Putamen (tissue), 1 donor: ENCODE results near the gene RUVBL1.
"Not testable (repeated sequence)": the region's sequence is repeated elsewhere in the genome, so short reads cannot be mapped to it uniquely, and the experiment has no call there.

Experiments
- DNase-seq: peaks from one replicate; pipeline ENCODE4 v3.0.0-alpha.2; 2016; ENCODE audit warnings: low spot score

RUVBL1 gene

DNA sequence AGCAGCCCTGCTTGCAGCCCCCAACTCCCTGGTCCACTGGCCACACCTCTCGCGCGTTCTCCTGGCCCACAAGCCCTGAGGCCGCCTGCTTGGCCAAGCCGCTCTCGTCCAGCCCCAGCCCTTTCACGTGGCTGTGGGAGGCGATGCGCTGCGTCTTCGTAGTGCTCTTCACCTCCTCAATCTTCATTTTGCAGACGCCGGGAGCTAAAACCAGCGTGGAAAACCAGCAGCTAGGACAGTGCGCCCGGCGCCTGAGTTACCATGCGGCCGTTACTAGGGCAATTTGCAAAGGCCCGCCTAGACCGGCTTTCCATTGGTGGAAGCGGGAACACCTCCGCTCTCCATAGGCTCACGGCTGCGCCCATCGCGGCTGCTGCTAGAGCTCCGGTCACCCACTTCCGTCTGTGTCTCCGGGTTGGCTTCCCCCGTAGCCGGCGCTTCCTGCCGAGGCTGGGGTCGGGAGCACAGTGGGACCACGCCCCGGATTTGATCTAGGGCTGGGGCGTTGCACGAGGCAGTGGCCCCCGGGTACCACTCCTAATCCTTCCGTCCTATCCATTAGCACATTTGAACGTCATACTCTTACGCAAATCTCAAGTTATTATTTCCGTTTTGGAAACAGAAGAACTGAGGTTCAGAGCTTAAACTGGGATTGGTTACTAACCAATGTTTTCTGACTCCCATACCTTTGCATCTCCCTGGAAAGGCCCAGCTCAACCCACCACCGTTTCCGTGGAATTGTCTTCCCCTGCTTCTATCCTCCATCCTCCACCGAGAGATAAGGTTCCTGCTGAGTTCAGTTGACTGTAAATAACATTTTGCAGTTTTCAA lies at the start of gene RUVBL1:
Gene RUVBL1, minus strand, starts transcription at position 275 of the 831 bp plus-strand sequence. Its CDS starts 88 bp downstream, at position 187.
- peak; percentile 97 for DNase-seq

DNA sequence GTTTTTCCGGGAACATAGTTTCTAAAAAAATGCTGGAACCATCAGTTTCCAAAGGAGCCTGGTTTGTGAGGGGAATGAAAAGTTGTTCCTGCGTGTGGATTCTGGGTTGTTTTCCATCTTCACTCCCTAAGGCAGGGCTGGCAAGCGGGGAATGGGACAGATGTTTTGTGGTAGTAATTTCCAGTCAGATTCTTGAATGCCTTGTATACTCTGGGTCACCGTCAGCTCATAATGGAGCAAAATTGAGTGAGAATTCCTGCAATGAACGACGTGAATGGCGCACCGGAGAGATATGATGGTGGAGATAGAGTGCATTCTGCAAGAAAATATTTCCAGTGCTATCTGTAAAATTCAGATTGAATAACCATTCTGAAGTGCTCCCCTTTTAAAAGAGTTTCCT lies 49.6 kb upstream of the RUVBL1 start:
- DNase-seq: no peak

DNA sequence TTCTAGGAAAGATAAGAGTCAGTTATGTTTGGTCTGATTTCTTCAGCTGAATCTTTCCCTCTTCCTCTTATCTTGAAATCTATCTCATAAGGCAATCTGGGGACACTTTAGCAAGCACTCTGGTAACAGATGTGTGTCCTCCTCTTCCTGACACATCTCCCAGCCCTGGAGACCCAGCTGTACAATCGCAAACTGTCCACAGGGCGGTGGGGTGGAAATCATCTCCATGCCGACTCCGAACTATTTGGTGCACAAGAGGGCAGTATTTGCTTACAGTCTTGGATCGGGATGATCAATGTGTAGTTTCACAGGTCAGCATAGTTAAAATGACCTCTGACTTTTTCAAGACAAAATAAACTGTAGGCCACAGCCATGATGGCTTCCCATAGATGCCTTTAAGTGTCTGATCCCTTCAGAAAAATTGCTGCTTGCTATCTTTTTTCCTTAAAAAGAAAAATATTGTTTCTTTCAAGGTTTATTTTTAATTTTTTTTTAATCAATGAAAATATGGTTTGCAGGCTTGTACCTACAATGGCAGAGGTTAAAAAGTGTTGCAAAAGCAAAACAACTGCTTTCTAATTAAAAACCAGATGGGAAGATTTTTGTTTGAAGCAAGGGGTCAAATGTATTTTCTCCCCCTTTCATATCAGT lies 47.4 kb upstream of the RUVBL1 start:
- DNase-seq: peak; percentile 60

DNA sequence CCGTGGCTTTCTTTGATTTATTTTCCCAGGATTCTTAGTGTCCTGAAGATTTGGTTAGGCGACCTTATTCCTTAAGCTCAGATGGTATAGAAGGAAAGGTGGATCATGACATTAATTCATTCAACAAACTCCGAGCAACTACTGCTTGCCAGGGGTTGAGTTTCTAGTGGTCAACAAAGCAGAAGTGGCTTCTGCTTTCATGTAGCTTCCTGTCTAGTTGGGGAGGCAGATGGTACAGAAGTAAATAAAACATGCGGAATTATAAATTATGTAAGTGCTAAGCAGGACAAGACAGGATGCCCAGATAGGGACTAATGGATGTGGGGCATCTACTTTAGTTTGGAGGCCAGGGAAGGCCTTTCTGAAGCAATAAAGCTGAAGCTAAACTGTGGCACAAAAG lies 45.2 kb upstream of the RUVBL1 start:
- no peak for DNase-seq

DNA sequence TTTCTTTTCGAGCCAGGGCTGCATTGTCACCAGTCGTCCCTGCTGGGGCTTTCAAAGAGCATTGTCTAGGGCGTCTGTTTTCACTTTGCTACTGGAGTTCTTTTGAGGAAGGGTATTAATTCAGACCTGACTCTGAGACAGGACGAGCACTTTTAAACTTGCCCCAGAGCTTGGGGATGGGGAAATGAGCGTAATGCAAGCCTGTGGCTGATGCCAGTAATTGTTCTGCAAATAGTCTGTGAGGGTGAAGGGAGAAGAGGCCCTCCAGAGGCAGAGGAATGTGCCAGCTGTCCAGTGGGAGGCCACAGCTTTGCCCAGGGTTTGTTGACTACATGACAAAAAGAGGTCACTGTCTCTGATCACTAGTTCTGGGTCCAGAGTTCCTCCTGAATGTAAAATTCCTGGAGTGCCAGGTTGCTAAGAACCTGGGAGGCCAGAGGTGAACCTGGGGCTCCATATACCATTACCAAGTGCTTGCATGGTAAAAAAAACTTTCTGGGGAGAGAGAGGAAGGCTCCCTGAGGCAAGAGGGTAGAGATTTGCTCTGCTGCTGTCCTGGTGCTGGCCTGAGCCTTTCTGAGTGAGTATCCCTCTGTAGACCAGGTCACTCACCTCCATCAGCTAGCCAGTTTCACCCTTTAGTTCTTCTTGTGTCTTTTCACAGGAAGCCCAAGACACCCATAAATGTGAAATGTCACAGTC lies 44.5 kb upstream of the RUVBL1 start:
- DNase-seq: no peak

DNA sequence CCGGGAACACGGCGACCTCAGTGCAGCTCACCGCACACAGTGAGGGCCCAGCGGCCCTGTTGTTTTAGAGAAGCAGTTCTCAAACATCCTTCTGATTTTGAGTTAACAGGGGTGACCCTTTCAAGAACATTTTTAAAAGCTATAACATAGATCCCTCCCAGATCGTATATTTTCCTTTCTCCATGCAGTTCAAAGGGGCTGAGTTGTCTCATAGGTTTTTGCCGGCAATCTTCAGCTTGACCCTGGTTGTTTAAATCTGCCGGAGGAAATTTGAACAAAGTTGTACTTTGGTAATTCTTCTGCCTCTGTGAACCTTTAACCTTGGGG lies 44.0 kb upstream of the RUVBL1 start:
- no peak for DNase-seq

DNA sequence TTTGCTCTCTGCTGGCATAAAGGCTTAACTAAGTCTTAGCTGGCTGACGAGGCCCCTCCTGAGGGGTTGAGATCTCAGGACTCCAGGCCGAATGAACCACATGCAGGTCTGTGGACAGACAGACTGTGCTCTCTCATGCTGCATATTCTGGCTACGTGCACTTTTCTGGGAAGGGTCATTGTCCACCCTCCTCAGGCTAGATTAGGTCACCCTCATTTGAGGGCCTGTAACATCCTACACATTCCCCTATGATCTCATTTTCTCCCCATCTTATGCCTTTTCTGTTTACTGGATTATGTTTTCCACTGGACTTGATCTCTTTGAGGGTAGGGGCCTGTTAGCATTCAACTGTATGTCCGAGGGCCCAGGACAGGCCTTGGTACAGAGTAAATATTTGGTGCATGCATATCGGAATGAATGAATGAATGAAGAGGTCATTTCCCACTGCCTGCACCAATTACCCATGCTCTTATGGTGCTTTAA lies 43.4 kb upstream of the RUVBL1 start:
- DNase-seq: no peak

DNA sequence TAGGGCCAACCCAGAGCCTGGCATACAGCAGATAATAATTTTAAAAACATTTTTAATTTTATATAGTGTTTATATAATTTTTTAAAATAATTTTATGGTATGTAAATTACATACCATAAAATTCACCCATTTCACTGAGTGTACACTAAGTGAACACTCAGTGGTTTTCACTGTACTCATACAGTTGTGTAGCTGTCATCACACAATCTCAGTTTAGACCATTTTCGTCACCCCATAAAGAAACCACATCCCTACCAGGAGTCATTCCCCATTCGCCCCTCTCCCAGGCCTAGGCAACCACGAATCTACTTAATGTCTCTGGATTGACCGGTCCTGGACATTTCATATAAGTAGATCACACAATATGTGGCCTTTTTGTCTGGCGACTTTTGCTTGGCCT lies 39.8 kb upstream of the RUVBL1 start:
- no peak for DNase-seq

DNA sequence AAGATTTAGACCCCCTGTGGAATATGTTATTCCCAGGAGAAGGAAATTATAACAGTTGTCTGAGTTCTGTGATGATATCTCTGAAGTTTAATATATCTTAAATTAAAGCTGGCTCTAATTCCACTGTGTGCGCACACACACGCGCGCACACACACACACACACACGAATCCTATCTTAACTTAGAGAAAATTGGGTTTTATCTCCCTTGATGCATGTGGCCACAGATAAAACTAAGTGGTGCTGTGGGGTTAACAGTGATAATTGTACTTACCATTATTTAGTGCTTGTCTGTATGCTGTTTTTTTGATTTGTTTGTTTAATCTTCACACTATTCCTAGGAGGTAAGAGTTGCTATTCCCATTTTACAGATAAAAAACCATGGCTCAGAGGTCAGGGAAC lies 37.0 kb upstream of the RUVBL1 start:
- no peak for DNase-seq

DNA sequence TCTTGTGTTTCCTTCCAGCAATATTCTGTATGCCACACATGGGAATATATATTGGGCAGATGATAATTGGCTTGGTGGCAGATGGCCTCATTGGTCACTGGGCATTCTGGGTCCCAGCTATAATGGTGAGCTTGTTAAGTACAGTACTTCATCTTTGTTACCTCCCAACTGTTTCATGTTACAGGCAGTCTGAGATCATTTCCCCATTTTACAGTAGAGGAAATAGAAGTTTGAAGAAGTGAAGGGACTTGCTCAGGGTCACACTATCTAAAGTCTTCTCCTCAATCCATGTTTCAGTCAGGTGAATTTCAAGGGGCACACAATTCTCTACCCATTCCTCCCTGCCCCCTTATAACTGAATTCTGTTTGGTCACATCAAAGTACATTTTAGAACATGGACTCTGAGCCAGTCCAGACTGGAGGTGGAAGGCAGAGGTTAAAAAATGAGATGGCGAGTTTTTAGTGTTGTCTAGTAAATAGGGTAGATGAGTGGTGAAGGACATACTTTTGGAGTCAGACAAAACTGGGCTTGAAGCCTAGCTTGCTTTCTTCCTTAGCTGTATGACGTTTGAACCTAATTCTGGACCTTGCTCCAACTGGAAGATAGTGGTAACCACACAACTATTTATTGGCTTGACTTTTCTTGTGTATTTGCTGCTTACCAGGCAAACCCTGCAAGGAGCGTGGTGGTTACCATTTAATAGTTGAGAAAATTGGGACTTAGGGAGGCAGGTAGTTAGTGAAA lies 32.2 kb upstream of the RUVBL1 start:
- DNase-seq: no peak

DNA sequence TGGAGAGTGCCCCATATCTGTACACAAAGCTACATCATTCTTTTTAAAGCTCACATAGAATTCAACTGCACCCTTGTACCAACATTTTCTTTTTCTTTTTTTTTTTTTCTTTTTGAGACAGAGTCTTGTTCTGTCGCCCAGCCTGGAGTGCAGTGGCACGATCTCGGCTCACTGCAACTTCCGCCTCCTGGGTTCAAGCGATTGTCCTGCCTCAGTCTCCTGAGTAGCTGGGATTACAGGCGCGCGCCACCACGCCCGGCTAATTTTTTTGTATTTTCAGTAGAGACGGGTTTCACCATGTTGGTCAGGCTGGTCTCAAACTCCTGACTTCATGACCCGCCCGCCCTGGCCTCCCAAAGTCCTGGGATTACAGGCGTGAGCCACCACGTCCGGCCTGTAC lies 30.7 kb upstream of the RUVBL1 start:
- not testable (repeated sequence) for DNase-seq

DNA sequence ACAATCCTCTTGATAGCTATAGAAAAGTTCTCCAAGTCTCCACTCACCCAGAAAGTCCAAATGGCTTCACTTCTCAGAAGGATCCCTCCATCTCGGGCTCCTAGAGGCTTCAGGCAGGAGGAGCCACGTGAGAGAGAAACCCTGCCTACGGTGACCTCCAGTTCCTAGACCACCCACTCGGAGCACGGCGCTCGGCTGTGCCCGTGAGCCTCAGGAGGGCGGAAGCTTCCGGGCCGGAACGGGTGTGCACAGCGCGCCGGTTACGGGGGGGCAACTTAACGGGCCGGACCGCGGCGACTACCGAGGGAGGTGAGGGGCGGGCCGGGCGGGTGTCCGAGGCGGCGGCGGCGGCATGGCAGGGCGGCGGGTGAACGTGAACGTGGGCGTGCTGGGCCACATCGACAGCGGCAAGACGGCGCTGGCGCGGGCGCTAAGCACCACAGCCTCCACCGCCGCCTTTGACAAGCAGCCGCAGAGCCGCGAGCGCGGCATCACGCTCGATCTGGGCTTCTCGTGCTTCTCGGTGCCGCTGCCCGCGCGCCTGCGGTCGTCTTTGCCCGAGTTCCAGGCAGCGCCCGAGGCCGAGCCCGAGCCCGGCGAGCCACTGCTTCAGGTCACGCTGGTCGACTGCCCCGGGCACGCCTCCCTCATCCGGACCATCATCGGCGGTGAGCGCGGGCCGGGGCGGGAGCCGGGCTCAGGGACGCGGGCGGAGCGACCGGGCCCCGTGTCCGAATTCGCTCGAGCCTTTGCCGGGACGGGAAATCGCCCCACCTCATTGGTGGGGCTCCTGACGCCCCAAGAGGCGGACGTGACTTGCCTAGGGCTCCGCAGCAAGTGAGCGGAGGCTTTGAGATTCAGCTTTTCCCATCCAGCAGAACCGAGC lies 29.8 kb upstream of the RUVBL1 start, which contains the start of gene EEFSEC:
Gene EEFSEC, plus strand, starts transcription at position 326 of the 886 bp plus-strand sequence. Its CDS starts 27 bp downstream, at position 353.
- DNase-seq: peak; percentile 63

DNA sequence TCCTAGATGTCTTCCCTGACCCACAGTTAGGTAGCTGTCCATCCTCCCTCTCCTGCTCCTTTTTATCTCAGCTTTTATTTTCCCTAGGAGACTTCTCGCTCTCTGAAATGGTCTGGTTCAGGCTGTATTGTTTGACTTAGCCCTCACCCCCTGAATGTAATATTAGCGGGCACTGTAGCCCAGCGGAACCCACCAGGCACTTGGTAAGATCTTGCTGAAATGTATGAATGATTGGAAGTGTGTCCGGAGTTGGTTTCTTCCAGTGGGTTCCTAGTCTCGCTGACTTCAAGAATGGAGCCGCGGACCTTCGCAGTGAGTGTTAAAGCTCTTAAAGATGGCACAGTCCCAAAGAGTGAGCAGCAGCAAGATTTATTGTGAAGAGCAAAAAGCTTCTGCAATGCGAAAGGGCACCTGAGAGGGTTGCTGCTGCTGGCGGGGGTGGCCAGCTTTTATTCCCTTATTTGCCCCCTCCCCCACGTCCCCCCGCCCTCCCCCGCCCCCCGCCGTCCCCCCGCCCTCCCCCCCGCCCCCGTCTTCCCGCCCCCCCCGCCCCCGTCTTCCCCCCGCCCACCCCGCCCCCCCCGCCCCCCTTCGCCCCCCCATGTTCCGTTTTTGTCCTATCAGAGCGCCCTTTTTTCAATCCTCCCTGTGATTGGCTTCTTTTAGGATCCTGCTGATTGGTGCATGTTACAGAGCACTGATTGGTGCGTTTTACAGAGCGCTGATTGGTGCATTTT lies 29.0 kb upstream of the RUVBL1 start:
- DNase-seq: no peak

DNA sequence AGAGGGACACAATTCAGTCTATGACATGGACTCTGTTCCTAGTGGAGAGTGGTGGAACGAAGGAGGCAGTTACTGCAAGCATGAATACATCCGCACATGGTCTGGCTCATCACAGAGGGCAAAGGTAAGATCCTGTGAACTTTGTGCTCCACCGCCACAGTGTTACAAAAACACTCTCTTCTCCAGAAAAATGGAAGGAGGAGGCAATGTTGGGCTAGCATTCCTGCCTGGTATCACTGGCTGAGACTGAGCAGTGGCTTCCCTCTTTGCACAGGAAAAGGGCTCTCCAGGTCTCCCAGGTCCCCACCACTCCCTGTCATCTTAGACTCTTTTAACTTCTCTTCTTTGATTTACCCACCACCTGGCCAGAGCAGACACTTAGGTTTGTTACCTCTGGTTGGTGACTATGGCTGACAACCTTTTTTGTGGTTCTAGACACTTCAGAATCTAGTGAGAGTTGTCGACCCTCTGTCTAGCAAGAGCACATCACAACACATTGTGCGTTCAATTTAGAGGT lies 28.2 kb upstream of the RUVBL1 start:
- DNase-seq: no peak

DNA sequence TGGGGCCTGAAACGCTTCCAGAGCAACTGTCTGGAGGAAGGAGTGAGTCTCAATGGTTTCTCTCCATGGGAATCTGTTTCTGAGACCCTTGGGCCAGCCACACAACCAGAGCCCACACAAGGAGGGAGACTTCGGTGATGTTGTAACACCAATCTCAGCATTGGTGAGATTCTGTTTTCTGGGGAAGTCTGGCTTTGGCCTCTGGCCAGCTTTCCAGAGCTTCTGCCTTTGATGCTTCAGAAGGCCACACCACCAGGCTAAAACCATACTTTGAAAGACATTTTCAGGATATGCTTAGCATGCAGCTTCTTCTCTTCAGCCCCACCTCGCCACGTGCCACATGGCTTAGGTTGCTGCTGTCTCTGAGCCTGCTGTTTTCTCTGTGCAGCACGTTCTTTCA lies 26.0 kb upstream of the RUVBL1 start:
- DNase-seq: no peak

DNA sequence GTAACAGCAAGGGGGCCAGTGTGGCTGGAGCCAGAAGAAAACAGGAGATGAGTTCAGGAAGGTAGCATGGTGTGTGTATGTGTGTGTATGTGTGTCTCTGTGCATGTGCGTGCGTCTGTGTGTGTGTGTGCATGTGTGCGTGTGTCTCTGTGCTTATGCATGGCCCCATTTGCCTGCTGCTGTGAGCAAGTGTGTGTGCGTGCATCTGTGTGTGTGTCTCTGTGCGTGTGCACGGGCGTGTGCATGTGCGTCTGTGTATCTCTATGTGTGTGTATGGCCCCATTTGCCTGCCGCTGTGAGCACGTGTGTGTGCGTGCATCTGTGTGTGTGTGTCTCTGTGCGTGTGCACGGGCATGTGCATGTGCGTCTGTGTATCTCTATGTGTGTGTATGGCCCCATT lies 22.6 kb upstream of the RUVBL1 start:
- DNase-seq: no peak

DNA sequence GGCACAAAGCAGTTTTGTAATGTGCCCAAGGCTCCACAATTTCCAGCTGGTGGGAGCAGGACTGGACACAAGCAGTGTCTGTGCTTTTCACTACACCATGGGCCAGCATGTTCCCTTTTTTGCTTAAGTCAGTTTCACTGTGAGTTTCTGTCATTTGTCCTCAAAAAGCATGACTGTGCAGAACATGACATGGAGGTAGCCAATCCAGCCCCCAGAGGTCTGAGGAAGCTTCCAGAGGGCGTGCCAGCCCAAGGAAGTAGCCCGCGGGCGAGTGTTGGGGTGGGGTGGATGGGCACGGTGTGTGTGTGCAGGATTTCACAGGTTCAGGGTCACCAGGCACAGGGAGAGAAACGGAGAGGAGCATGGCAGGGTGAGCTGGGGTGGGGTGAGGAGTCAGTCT lies 21.7 kb upstream of the RUVBL1 start:
- DNase-seq: peak; percentile 24

DNA sequence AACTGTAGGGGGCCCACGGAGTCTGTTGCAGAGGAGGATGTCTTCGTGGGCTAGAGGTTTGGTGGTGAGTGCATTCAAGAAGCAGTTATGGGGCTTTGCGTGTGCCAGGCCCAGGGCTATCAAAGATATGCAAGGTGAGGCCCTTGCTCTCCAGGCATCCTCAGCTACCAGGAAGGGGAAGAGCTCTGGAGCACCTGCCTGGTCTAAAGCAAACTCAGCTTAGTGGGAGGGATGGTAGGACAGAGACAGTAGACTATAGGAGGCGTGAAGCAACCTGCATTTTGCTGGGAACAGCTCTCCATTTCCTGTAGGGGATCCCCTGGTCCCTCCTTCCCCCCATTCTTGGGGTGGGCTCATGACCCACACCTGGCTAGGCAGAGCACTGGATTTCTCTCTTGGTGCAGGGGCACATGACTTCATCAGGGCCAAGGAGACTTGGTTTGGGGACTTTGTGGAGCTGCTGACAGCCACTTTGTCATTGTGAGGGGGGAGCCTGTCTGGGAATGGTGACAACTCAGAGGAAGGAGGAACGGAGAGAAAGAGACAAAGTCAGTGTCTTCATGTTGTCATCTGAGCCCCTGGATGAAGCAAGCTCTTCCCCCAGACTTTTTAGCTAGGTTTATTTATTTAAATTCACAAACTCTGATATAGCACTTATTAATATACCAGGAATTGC lies 21.0 kb upstream of the RUVBL1 start:
- DNase-seq: no peak

DNA sequence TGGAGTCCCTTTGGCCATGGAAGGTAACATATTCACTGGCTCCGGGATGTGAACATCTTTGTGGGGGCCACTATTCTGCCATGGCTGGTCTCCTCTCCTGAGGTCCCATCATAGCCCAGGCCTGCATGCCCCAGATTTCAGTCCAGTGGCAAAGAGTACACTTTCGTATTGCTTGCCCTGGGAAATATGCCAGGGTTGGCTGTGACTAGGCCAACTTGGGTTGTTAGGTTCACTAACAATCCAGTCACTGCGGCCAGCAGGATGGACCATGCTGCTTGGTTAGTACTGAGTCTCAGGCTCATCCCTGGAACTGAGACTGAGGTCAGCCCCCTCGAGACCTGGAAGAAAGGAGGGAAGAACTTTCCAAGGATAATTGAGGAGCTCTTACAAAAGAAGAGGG lies 19.9 kb upstream of the RUVBL1 start:
- no peak for DNase-seq
